Smooth muscle cell of the coronary artery (primary cell): ENCODE measurements around the gene FBLL1. TPM values are rescaled to one million over a fixed set of nuclear protein-coding genes. Genes with fewer than 3 reads are reported as not detected.

ENCODE experiments used
- total RNA-seq: library from RNA; depleted of rRNA; stranded (reverse); fragments of >200 nt; gene quantifications from 2 replicates; pipeline ENCODE4 v1.2.3, GENCODE V29; 2014; ENCODE audit warnings: low replicate concordance

The FBLL1 gene
- 0.15 and 3.0 TPM in 2 replicates for total RNA-seq

GRCh38 chr5:168528521-168529373 lies at the start of gene FBLL1:
Gene FBLL1 (plus strand): TSS chr5:168529305. CDS start chr5:168529505, 200 bp downstream.

GRCh38 chr5:168486136-168486879 lies 42.8 kb upstream of the FBLL1 start, which contains the start of gene RARS1:
Gene RARS1 (plus strand): TSS chr5:168486471. CDS start chr5:168486499, 28 bp downstream.

DNA sequence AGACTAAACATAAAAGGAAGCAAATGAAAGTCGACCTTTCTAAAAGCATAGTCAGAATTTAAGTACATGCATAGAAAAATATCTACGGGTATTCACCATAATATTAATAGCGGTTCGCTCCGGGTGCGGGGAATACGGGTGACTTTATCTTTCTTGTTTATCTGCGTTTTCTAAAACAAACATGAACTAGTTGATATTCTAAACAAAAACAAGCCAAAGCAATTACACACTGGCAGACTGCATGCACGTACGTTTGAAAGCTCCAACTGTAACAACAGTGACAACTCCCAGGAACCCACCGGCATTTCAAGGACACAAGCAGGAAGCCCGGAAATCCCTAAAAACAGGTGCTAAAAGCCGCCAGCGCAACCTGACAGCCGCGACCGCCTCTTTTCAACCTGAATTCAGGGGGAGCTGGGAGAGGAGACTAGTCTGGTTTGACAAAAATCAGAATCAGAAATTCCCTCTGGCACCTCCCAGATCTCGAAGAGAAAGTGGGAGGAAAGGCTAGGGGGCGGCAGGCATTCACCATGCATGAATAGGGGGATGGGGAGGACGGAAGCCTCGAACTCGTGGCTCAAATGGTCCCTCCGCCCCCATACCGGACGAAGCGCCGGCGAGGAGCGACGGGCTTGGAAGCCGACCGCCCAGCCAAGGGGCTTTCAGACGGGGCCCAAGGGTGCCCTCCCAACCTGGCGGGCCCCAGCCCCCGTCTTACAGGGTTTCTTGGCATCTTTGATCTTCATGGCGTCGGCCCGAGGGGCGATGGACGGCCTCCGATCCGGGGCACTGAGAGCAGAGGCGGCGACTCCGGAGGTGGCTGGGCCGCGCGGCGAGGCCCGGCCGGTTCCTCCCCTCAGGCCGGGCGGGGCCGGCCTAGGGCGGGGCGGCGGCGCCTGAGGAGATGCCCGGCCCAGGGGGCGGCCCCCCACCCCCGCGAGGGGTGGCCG lies 49.7 kb downstream of the FBLL1 start, which contains the start of gene PANK3:
Gene PANK3, minus strand, starts transcription at position 831 of the 950 bp plus-strand sequence. Its CDS starts 85 bp downstream, at position 746.

Other genes with a start within 250 kb of the FBLL1 start
- gene WWC1, start 237.7 kb upstream of the FBLL1 start, total RNA-seq, result 0.38 and 3.2 TPM in 2 replicates
- gene RARS1, start 42.8 kb upstream of the FBLL1 start, total RNA-seq, result 87.9 and 147 TPM in 2 replicates
- gene PANK3, start 50.1 kb downstream of the FBLL1 start, total RNA-seq, result 16.7 and 31.6 TPM in 2 replicates